ENCODE measurements around the gene LIPF.
A peak's percentile ranks its signal among the peaks of the same experiment; 100 is the strongest.

Gene LIPF

DNA sequence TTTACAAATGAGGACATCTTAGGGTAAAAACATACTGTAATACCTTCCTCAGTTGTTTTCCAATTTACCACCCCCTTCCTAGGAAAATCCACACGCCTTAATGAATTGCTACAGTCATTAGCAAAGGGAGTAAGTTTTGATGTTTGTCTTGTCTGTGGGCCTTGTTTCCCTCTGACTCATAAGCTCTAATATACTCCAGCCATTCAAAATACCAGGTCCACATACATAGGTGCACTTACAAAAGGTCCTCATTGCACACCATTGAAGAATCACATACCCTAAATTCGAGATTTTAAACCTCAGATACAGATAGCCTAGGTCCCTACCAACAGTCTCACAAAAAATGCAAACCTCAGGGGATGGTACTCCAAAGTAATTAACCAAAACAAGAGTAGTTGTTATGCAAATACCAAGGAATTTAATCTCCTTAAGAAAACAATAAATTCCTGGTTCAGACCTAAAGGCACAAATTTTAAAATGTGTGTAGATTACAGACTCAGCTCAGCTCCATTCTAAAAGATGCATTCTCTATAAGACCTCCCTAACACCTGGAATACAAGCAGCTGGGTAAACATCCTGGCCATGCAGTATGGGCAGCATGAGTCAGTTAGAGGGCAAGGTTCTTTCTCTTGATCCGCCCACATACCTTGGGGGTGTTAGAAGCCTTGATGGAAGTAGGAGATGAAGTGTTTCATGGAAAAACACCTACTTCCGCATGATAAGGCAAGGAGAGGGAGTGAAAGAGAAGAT lies 38.8 kb downstream of the LIPF start:
- 0 out of 2 replicates have a peak, but pooled peaks have one; percentile 27 for TF ChIP-seq EGR1 (IDR thresholded peaks at IDR 0.05)
- no peak for TF ChIP-seq TEAD4 (IDR thresholded peaks at IDR 0.05)

DNA sequence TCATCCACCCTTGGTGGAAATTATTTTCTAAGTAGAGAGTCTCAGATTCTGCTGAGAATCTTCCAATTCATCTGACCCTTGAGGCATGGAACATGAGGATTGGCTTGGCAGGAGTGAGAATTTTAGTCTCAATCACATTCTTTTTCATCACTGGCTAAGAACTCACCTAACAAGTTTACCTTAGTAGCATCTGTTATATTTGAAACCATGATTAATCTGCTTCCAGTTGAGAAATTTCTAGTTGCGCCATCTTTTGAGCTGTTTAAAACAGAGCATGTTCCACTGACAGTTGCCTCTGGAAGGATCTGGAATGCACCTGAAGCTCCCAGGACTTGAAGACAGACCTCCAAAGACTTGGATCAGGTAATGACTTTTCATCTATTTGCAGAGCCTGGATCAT lies 41.7 kb downstream of the LIPF start, which contains the start of gene LIPK:
Gene LIPK, plus strand, starts transcription at position 292 of the 400 bp plus-strand sequence. CDS start 18,295 bp downstream, outside the sequence.
- TF ChIP-seq TEAD4 (IDR thresholded peaks at IDR 0.05): no peak
- TF ChIP-seq, protein P1, sequence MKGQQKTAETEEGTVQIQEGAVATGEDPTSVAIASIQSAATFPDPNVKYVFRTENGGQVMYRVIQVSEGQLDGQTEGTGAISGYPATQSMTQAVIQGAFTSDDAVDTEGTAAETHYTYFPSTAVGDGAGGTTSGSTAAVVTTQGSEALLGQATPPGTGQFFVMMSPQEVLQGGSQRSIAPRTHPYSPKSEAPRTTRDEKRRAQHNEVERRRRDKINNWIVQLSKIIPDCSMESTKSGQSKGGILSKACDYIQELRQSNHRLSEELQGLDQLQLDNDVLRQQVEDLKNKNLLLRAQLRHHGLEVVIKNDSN (IDR thresholded peaks at IDR 0.05): no peak

DNA sequence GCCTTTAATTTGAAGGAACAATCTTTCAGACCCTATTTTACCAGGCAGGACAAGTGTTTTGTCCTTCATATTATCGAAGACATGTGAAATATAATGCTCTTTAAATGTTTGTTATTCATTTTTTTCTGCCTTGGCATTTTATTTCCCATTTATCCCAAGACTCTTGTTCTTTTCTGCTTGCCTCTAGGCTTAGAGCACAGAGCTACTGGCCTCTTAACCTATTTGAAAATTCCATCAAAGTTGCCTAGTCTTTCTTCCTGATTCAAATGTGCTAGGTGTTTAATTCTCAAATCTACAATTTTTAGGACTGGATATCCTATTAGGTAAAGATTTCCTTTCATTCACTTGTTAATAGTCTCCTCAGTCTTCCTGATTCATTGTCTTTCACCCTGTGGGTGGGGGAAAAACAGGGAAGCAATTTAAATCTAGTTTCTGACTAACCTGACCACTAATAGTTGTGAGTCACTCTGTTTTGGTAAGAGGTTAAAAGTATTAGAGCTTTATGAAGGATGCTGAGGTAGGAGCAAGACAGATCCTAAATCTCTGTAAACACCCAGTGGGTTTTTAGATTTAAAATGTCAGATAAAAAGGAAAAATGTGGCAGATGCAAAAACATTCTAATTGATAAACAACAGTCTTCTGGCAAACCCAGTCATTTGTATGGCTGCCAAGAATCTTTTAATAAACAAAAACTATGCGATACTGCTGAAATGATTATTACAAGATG lies 43.4 kb downstream of the LIPF start:
- TF ChIP-seq CEBPB (IDR thresholded peaks at IDR 0.05): no peak
- TF ChIP-seq, protein P1 (IDR thresholded peaks at IDR 0.05): no peak
- TF ChIP-seq ZBTB7A (IDR thresholded peaks at IDR 0.05; ENCODE audit: low read depth): no peak
- TF ChIP-seq, protein P2, sequence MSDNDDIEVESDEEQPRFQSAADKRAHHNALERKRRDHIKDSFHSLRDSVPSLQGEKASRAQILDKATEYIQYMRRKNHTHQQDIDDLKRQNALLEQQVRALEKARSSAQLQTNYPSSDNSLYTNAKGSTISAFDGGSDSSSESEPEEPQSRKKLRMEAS (IDR thresholded peaks at IDR 0.05): no peak
- TF ChIP-seq TAF1 (IDR thresholded peaks at IDR 0.05; ENCODE audit: low read depth): no peak
- no peak for TF ChIP-seq CREB1 (IDR thresholded peaks at IDR 0.05; ENCODE audit: low read depth)
- TF ChIP-seq, protein P3, sequence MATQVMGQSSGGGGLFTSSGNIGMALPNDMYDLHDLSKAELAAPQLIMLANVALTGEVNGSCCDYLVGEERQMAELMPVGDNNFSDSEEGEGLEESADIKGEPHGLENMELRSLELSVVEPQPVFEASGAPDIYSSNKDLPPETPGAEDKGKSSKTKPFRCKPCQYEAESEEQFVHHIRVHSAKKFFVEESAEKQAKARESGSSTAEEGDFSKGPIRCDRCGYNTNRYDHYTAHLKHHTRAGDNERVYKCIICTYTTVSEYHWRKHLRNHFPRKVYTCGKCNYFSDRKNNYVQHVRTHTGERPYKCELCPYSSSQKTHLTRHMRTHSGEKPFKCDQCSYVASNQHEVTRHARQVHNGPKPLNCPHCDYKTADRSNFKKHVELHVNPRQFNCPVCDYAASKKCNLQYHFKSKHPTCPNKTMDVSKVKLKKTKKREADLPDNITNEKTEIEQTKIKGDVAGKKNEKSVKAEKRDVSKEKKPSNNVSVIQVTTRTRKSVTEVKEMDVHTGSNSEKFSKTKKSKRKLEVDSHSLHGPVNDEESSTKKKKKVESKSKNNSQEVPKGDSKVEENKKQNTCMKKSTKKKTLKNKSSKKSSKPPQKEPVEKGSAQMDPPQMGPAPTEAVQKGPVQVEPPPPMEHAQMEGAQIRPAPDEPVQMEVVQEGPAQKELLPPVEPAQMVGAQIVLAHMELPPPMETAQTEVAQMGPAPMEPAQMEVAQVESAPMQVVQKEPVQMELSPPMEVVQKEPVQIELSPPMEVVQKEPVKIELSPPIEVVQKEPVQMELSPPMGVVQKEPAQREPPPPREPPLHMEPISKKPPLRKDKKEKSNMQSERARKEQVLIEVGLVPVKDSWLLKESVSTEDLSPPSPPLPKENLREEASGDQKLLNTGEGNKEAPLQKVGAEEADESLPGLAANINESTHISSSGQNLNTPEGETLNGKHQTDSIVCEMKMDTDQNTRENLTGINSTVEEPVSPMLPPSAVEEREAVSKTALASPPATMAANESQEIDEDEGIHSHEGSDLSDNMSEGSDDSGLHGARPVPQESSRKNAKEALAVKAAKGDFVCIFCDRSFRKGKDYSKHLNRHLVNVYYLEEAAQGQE (IDR thresholded peaks at IDR 0.05; ENCODE audit: low read depth): no peak
- TF ChIP-seq EGR1 (IDR thresholded peaks at IDR 0.05): no peak
- no peak for TF ChIP-seq NFIC (IDR thresholded peaks at IDR 0.05)
- TF ChIP-seq FOXM1 (IDR thresholded peaks at IDR 0.05; ENCODE audit: borderline replicate concordance, low read depth): no peak
- no peak for TF ChIP-seq TCF12 (IDR thresholded peaks at IDR 0.05; ENCODE audit: low read depth)
- no peak for TF ChIP-seq EP300 (IDR thresholded peaks at IDR 0.05; ENCODE audit: borderline replicate concordance)
- no peak for TF ChIP-seq TEAD4 (IDR thresholded peaks at IDR 0.05)
- no peak for TF ChIP-seq RAD21 (IDR thresholded peaks at IDR 0.05; ENCODE audit: low read depth)

DNA sequence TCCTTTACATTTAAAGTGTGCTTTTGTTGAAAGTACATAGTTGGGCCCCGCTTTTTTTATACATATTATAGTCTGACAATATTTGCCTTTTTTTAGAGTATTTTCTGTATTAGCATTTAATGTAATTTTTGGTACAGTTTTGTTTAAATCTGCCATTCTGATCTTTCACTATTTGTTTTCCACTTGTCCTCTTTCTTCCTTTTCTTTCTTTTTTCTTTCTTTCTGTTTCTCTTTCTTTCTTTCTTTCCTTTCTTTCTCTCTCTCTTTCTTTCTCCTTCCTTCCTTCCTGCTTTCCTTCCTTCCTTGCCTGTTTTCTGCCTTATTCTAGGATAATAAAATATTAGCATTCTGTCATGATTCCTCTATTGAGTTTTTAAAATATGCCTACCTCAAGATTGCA lies 51.3 kb downstream of the LIPF start:
- TF ChIP-seq EP300 (IDR thresholded peaks at IDR 0.05; ENCODE audit: borderline replicate concordance) (no peak), TEAD4 (IDR thresholded peaks at IDR 0.05) (no peak)

DNA sequence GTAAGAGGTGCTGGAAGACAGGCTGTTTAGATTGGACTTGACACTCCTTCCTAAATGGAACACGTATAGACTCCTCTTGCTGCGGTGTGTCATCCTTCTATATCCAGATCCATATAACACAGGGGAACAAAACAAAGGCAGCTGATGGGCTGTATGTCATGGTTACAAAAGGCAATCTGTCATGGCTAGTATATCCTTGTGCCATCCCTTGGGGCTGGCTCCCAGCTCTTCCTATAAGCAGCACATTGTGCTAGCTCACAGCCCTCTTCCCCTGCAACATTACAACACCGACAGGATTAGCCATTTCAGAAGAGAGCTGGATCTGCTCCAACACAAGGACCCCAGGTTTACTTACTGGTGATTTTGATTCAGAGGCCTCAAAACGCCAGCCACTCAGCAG lies 57.1 kb downstream of the LIPF start:
- TF ChIP-seq CREB1 (IDR thresholded peaks at IDR 0.05; ENCODE audit: low read depth): no peak
- TF ChIP-seq TEAD4 (IDR thresholded peaks at IDR 0.05): no peak
- TF ChIP-seq, protein P3 (IDR thresholded peaks at IDR 0.05; ENCODE audit: low read depth): no peak
- TF ChIP-seq TCF12 (IDR thresholded peaks at IDR 0.05; ENCODE audit: low read depth): no peak
- no peak for TF ChIP-seq YY1 (IDR thresholded peaks at IDR 0.05; ENCODE audit: low read depth)
- TF ChIP-seq EP300 (IDR thresholded peaks at IDR 0.05; ENCODE audit: borderline replicate concordance): no peak
- no peak for TF ChIP-seq EGR1 (IDR thresholded peaks at IDR 0.05)

DNA sequence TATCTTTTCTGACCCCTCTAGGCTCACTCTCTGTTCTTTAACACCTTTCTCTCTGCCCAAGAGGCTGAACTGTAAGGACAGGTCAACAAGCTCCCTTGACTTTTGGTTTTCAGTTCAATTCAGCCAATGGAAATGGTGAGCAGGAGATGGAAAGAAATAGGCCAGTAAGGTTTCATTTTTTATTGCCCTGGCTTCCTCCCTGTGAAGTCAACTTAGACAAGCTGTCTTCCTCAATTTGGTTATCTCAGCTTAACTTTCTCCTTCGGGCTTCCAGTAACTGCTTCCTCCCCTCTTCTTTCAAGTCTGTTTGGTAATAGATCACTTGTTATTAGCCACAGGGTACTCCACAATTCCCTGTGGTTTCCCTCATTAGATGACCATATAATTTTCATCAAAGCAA lies 61.6 kb downstream of the LIPF start:
- TF ChIP-seq CREB1 (IDR thresholded peaks at IDR 0.05; ENCODE audit: low read depth) (no peak), YY1 (IDR thresholded peaks at IDR 0.05; ENCODE audit: low read depth) (no peak), EGR1 (IDR thresholded peaks at IDR 0.05) (no peak), RAD21 (IDR thresholded peaks at IDR 0.05; ENCODE audit: low read depth) (no peak), TEAD4 (IDR thresholded peaks at IDR 0.05) (no peak), EP300 (IDR thresholded peaks at IDR 0.05; ENCODE audit: borderline replicate concordance) (no peak), ZBTB7A (IDR thresholded peaks at IDR 0.05; ENCODE audit: low read depth) (no peak), CEBPB (IDR thresholded peaks at IDR 0.05) (no peak), TCF12 (IDR thresholded peaks at IDR 0.05; ENCODE audit: low read depth) (no peak), NFIC (IDR thresholded peaks at IDR 0.05) (no peak), FOXM1 (IDR thresholded peaks at IDR 0.05; ENCODE audit: borderline replicate concordance, low read depth) (no peak), TAF1 (IDR thresholded peaks at IDR 0.05; ENCODE audit: low read depth) (no peak)
- TF ChIP-seq, protein P1 (IDR thresholded peaks at IDR 0.05): no peak

Data from Ishikawa (cell line).